HG02938 (cell line): ENCODE measurements around the gene HCFC1.
A peak's percentile ranks its signal among the peaks of the same experiment; 100 is the strongest.

ENCODE experiments used
- ATAC-seq: cut with Tn5 transposase; IDR thresholded peaks from one replicate; pipeline ENCODE4 v1.9.1; 2021; ENCODE audit warnings: mild to moderate bottlenecking, moderate library complexity; ENCODE audit not compliant: unreplicated experiment

The HCFC1 gene

GRCh38 chrX:153905481-153906095, 66.0 kb downstream of the HCFC1 start:
- ATAC-seq = no peak

GRCh38 chrX:153903991-153904957, 67.3 kb downstream of the HCFC1 start, which contains the start of gene AVPR2:
AVPR2 (plus strand) TSS chrX:153904673; CDS start chrX:153905146, 473 bp downstream.
- no peak for ATAC-seq

- ATAC-seq = no peak
Observed at GRCh38 chrX:153903238-153903980, 68.2 kb downstream of the HCFC1 start.

GRCh38 chrX:153902385-153902784, 69.2 kb downstream of the HCFC1 start:
- no peak for ATAC-seq

DNA sequence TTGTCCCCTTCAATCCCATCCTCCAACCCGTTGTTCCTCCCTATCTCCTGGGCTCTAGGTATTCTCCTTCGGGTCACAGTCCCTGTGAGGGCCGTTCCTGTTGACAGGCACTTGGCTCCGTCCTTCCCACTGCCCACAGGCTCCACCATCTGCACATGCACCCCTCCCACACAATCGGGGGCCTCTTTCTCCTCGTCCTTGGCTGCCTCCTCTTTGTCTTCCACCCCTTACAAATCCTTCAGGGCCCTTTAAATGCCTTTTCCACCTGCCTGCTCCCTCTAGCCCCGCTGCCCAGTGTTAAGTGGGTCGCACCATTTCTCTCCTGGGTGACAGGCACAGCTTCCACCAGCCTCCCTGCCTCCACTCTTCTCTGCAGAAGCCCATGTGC, 69.9 kb downstream of the HCFC1 start:
- no peak for ATAC-seq

DNA sequence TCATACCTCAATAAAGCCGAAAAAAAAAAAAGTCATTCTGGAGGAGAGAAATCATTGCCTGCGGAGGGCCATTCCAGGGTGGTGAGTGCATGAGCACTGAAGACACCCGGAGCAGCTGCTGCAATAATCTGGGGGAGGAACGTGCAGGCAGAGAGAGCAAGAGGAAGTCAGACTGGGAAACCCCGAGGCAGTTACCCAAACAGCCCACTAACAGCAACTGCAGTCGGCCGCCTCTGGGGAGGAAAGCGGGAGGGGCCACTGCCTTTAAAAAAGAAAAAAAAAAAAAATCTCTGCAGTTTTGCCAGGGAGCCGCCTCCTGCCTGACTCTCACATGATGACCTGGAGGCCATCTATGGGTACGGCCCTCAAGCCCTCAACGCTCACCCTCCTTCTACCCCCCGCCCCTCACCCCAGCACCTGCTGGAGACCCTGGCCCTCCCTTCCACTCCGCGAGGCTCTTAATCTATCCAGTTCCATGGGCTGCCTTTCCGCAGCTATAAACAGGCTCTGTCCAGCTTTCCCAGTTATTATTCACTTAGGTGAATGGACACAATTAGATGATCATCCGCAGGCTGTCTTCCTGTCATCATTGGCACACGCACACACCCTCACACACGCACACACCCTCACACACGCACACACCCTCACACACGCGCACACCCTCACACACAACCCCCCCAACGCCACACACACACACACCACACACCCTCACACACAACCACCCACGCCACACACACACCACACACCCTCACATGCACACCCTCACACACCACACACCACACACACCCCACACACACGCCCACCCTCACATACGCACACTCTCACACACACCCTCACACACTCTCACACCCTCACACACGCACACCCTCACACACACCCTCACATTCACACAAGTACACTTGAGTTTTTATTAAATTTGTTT, 70.5 kb downstream of the HCFC1 start:
- ATAC-seq = peak; percentile 51

GRCh38 chrX:153897899-153898298, 73.7 kb downstream of the HCFC1 start:
- ATAC-seq = no peak
